GM12875 (cell line): ENCODE measurements around the gene CHAF1A.
A peak's percentile ranks its signal among the peaks of the same experiment; 100 is the strongest.

Experiments
- H3K4me3 ChIP-seq: one replicate; pipeline ENCODE4 v1.5.1; 2011; ENCODE audit warnings: low read depth, low read length, control low read depth
- TF ChIP-seq, protein P1 (sequence below): IDR thresholded peaks from 2 replicates; pipeline ENCODE4 v1.5.1; 2011; ENCODE audit warnings: low read depth, mild to moderate bottlenecking, control low read depth, inconsistent platforms, low read length, moderate library complexity, borderline replicate concordance; ENCODE audit not compliant: insufficient read depth

CHAF1A gene

GRCh38 chr19:4372165-4373012 is 30.1 kb upstream of the CHAF1A start:
- TF ChIP-seq, protein P1, sequence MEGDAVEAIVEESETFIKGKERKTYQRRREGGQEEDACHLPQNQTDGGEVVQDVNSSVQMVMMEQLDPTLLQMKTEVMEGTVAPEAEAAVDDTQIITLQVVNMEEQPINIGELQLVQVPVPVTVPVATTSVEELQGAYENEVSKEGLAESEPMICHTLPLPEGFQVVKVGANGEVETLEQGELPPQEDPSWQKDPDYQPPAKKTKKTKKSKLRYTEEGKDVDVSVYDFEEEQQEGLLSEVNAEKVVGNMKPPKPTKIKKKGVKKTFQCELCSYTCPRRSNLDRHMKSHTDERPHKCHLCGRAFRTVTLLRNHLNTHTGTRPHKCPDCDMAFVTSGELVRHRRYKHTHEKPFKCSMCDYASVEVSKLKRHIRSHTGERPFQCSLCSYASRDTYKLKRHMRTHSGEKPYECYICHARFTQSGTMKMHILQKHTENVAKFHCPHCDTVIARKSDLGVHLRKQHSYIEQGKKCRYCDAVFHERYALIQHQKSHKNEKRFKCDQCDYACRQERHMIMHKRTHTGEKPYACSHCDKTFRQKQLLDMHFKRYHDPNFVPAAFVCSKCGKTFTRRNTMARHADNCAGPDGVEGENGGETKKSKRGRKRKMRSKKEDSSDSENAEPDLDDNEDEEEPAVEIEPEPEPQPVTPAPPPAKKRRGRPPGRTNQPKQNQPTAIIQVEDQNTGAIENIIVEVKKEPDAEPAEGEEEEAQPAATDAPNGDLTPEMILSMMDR = no peak
- H3K4me3 ChIP-seq = no peak overlapping the region

- TF ChIP-seq, protein P1 = no peak
- no peak overlapping the region for H3K4me3 ChIP-seq
Observed at GRCh38 chr19:4373013-4373367, 29.4 kb upstream of the CHAF1A start.

DNA sequence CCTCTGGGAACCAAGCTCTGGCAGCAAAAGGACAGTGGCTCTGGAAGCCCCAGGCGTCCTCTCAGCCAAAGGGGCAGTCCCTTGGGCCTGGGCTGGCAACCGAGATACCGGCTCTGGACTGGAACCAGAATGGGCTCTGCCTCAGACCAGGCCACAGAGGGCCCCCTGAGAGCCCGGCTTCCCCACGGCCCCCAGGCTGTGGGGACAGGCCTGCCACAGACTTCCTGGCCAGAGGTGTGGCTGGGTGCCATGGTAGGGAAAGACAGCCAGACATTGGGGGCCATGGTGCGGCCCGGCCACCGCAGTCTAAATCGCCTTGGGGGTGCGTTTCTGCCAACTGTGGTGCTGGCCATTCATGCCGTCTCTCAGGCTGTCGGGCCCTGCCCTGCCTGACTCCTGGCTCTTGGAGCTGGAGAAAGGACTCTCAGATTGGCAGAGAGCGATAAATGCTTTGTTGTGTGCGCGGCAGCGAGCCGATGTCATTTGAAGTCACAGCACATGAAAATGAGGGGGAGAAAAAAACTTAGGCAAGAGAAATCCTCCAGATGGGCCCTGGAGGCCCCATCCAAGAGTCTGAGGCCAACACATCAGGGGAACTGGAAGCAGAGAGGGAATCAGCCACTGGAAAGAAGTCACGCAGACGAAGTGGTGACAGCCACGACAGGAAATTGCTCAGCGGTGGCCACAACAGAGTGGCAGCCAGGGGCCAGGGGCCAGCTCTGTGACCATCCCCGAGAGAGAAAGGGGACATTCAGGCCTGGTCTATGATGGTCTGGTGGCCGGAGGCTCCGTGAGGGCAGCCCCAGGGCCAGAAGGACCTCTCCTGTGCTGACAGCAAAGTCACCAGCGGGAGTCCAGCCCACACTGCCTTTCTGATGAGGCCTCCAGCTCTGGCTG is 28.6 kb upstream of the CHAF1A start:
- no peak overlapping the region for H3K4me3 ChIP-seq
- TF ChIP-seq, protein P1 = no peak

DNA sequence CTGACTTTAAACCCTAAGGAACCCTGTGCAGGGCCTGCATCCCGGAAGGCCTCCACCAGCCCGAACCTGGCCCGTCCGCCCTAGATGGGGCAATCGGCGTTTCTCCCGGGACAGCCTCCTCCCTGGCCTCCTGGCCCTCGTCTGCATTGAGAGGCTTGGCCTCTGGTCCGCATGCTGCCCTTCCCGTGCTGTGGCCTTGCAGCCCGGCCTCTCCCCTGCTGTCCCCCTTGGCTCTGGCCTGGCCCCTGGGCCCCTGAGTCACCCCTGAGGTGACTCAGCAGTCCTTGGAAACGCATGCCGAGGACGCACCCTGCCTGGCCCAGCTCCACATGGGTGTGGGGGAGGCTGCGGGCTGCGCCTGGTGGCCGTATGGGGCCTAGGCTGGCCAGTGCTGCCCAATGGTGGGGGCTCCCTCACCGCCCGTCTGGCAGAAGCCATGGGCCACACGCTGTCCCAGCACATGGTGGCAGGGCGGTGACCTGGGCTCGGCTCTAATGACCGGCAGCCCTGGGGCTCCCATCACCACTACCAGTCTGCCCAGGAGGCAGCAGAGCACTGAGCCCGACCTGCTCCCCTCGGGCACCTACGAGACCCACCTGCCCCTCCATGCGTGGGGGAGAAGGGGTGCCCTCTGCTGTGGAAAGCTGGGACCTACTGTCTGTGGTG is 27.8 kb upstream of the CHAF1A start:
- TF ChIP-seq, protein P1 = no peak
- H3K4me3 ChIP-seq = peak overlapping the region; percentile 21

DNA sequence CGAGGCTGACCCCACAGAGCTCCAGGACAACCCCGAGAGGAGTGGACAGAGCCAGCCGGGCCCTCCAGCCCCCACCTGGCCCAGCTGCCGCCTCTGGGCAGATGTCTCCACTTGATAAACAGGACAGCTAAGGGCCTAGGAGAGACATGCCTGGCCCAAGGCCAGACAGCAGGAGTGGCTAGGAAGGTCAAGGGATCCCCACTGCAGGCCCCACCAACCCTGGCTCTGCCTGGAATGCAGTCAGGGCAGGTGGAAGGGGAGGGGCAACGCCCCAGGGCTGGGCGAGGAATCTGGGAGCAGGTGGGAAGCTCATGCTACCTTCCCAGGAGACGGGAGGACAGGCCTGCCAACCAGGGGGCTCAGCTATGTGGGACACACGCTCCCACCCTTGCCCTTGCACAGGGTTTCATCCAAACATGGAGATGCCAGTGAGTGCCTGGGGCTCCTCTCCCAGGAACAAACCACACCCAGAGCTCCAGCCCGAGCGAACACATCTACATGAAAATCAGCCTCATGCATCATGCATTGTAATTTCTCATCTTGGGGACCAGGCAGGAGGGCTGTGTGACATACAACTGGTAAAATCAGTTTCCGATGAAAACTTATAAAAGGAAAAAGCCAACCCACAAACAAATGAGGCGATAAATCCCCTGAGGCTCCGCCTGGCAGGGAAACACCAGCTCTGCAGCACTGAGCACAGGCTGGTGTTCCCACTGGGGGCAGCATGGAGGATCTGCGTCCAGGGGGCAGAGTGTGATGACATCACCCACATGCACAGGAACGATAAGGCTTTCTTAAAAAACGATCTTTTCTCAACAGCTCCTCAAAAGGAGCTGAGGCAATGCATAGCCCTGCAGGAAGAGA is 27.0 kb upstream of the CHAF1A start:
- H3K4me3 ChIP-seq = peak overlapping the region; percentile 22
- TF ChIP-seq, protein P1 = peak; percentile 59; the same call in 1 of the 2 replicates

DNA sequence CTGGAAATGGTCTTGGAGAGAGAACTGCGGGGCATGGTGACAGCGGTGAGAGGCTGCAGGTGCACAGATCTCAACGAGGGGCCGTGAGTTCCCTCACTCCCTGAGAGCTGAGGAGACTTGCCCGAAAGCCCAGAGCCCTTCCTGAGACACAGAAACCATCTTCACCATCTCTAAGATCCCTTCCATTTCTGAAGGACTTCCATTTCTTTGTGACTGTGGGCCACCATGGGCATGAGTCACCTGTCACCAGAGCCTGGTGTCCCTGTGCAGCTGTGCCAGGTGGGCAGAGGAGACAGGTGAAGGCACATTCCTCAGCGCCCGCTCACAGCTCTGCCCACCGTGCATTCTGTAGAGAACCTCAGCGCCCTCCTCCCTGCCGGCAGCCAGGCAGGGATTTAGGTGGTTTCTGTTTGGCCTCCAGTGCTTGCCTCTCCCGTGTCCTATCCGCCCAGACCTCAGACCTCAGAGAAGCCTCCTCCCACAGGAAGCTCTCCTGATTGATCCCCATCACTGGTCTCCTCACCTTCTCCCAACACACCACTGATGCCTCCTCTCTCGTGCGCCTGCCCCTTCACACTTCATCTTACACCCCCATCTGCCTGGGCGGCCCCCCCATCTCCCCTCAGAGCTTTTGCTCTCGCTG is 26.3 kb upstream of the CHAF1A start:
- H3K4me3 ChIP-seq = peak overlapping the region; percentile 22
- TF ChIP-seq, protein P1 = no peak
